GM12878 (cell line): ENCODE data around the gene TMOD2. TPM values are rescaled to one million over a fixed set of nuclear protein-coding genes. Genes with fewer than 3 reads are reported as not detected.

Experiments
- ATAC-seq: fragments of 200-7000 bp; cut with Tn5 transposase; 3 replicates; pipeline ENCODE4 v1.9.1; 2020; ENCODE audit warnings: mild to moderate bottlenecking, moderate library complexity
- BruUV-seq: library from RNA; stranded (reverse); fragments of 400-500 nt; replicated peaks from 2 replicates; lab custom pipeline; 2021; lab: Mats Ljungman, UMichigan
- CTCF ChIA-PET: fragments of 300-600 bp; sonication (Branson Sonifier 250); formaldehyde crosslinking; extraction: SDS; loops from one replicate; lab custom pipeline; 2021; ENCODE audit warnings: inconsistent platforms; lab: Yijun Ruan, JAX
- POLR2A ChIA-PET: fragments of 350-600 bp; formaldehyde crosslinking; extraction: SDS; loops from one replicate; lab custom pipeline; 2021; ENCODE audit warnings: inconsistent platforms; lab: Charles Lee
- RAD21 ChIA-PET: fragments of 300-600 bp; sonication (Branson Sonifier 250); formaldehyde crosslinking; loops from one replicate; lab custom pipeline; 2023; ENCODE audit warnings: antibody characterized with exemption; ENCODE audit not compliant: unreplicated experiment; lab: Charles Lee
- SMC1A ChIA-PET: fragments of 300-600 bp; sonication (Branson Sonifier 250); formaldehyde crosslinking; loops from one replicate; lab custom pipeline; 2023; ENCODE audit not compliant: unreplicated experiment, uncharacterized antibody; lab: Charles Lee
- DNase-seq: peaks from one replicate; pipeline ENCODE4 v3.0.0-alpha.2; 2011; ENCODE audit warnings: low read depth, low spot score
- FAIRE-seq: peaks from 3 replicates; lab custom pipeline; 2011; peaks lifted over from hg19 to GRCh38; lab: Jason Lieb, UNC
- H2AFZ ChIP-seq: 2 replicates; pipeline ENCODE4 v1.6.0; 2011; ENCODE audit warnings: low read depth, low read length, control low read depth; ENCODE audit not compliant: control insufficient read depth
- H3K27ac ChIP-seq: 2 replicates; pipeline ENCODE4 v1.5.1; 2011; ENCODE audit warnings: control low read depth; ENCODE audit not compliant: control insufficient read depth, insufficient read depth
- H3K27me3 ChIP-seq, 2 experiments: replicated peaks in 1 of 2; 2 replicates each; pipeline versions ENCODE4 v1.6.0 to v1.6.1; 2011; ENCODE audit warnings: low read length in 1 of 2; ENCODE audit not compliant: control insufficient read depth in 2 of 2, insufficient read depth in 2 of 2
- H3K36me3 ChIP-seq, 2 experiments: 2 replicates each; pipeline ENCODE4 v1.5.1; 2011; ENCODE audit warnings: low read length in 1 of 2; ENCODE audit not compliant: control insufficient read depth in 2 of 2, insufficient read depth in 2 of 2
- H3K4me1 ChIP-seq: 2 replicates; pipeline ENCODE4 v1.6.1; 2011; ENCODE audit warnings: mild to moderate bottlenecking, low read length, moderate library complexity, mixed read lengths; ENCODE audit not compliant: control insufficient read depth, insufficient read depth
- H3K4me2 ChIP-seq: 2 replicates; pipeline ENCODE4 v1.6.0; 2011; ENCODE audit warnings: control low read depth; ENCODE audit not compliant: control insufficient read depth, insufficient read depth
- H3K4me3 ChIP-seq: fragments of 200-600 bp; sonication (generic); 2 replicates; pipeline ENCODE4 v1.5.1; 2016
- H3K79me2 ChIP-seq: 2 replicates; pipeline ENCODE4 v1.6.0; 2011; ENCODE audit warnings: low read length; ENCODE audit not compliant: control insufficient read depth, insufficient read depth
- H3K9ac ChIP-seq: 2 replicates; pipeline ENCODE4 v1.8.0; 2011; ENCODE audit warnings: low read length, control low read depth, mixed read lengths; ENCODE audit not compliant: control insufficient read depth, insufficient read depth
- H3K9me3 ChIP-seq: replicated peaks from 3 replicates; pipeline ENCODE4 v1.5.1; 2011; ENCODE audit warnings: mild to moderate bottlenecking, low read length; ENCODE audit not compliant: control insufficient read depth, insufficient read depth
- H4K20me1 ChIP-seq: 2 replicates; pipeline ENCODE4 v1.6.0; 2011; ENCODE audit not compliant: control insufficient read depth, insufficient read depth
- BCLAF1 ChIP-seq: fragments of 450-650 bp; IDR thresholded peaks from 2 replicates; pipeline ENCODE4 v1.6.1; 2017; ENCODE audit warnings: antibody characterized with exemption, mild to moderate bottlenecking, moderate library complexity
- CREB1 ChIP-seq: IDR thresholded peaks from 2 replicates; pipeline ENCODE4 v1.6.1; 2012; ENCODE audit warnings: low read depth, mild to moderate bottlenecking, inconsistent platforms
- KLF5 ChIP-seq: fragments of 450-650 bp; IDR thresholded peaks from 2 replicates; pipeline ENCODE4 v1.6.1; 2014; ENCODE audit warnings: mild to moderate bottlenecking; ENCODE audit not compliant: partially characterized antibody
- MLLT1 ChIP-seq: fragments of 450-650 bp; IDR thresholded peaks from 2 replicates; pipeline ENCODE4 v1.6.1; 2016; ENCODE audit warnings: mild to moderate bottlenecking
- PML ChIP-seq: IDR thresholded peaks from 2 replicates; pipeline ENCODE4 v1.6.1; 2012; ENCODE audit warnings: low read length, inconsistent platforms
- RFX5 ChIP-seq: IDR thresholded peaks from 2 replicates; pipeline ENCODE4 v1.6.1; 2011; ENCODE audit warnings: low read depth, low read length, improper control_type of control experiment
- USF2 ChIP-seq: IDR thresholded peaks from 2 replicates; pipeline ENCODE4 v1.6.1; 2011; ENCODE audit warnings: low read depth, low read length, improper control_type of control experiment, borderline replicate concordance
- WGBS: methylation state at CpG from one replicate; pipeline ENCODE4 v1.1.6; 2016; ENCODE audit warnings: low lambda C conversion rate; ENCODE audit not compliant: insufficient replicate concordance, insufficient coverage; ENCODE audit errors: missing lambda C conversion rate; 5-methylcytosine and 5-hydroxymethylcytosine counted together
- in situ Hi-C: fragments of 300-500 bp; cut with MboI; formaldehyde crosslinking; loops from 9 replicates; pipeline ENCODE4 v1.14.3; 2018; ENCODE audit warnings: mixed read lengths
- intact Hi-C: fragments of 100-400 bp; cut with micrococcal nuclease; formaldehyde crosslinking; loops from one replicate; pipeline ENCODE4 v1.14.2; 2022; ENCODE audit not compliant: unreplicated experiment
- polyA plus RNA-seq, 11 experiments: library from polyadenylated mRNA; depleted of rRNA in 4 of 11; unstranded in 6 of 11; stranded (reverse) in 5 of 11; fragments of >200 nt; fragmentation: Nextera tagmentation in 4 of 11; fragmentation: Illumina TruSeq in 1 of 11; extraction: Ambion mirVana in 4 of 11; extraction: Trizol in 1 of 11; gene quantifications; 1 replicate in 1 of 11; 2 replicates in 10 of 11; pipeline versions ENCODE4 v1.2.1 to v1.2.3, GENCODE V29; 2011 to 2016; ENCODE audit warnings: inconsistent platforms in 2 of 11, missing spikeins in 2 of 11, low read depth in 1 of 11
- total RNA-seq, 4 experiments: library from RNA; depleted of rRNA in 3 of 4; stranded (reverse); fragments of >200 nt in 3 of 4; fragmentation: Illumina TruSeq in 1 of 4; extraction: Trizol in 1 of 4; gene quantifications; 2 replicates each; pipeline versions ENCODE4 v1.2.1 to v1.2.3, GENCODE V29; 2013 to 2021

The TMOD2 gene
- total and polyA plus RNA-seq, 10 of the 15 experiments (the other 5 are each of a cell fraction or from before 2014, with no cell fraction given): 0.61 to 15.2 (median 6.3) TPM

GRCh38 chr15:51802593-51802992 is 51.2 kb downstream of the TMOD2 start:
- SMC1A ChIA-PET: interaction anchor here (0.9 to 1.0 kb wide), 3 partner anchors 40 to 153 kb away, joined by 3 to 4 read pairs (median 3); no protein-coding TSS in a partner anchor
- H3K4me3 ChIP-seq: no peak overlapping the region
- FAIRE-seq (no peak), DNase-seq (no peak), ATAC-seq (no peak)
- no peak overlapping the region for H3K27ac ChIP-seq
- no peak for TF ChIP-seq KLF5
- no peak for TF ChIP-seq PML
- no peak for TF ChIP-seq CREB1
- CTCF ChIA-PET: interaction anchor here (1.0 to 1.3 kb wide), 3 partner anchors 24 to 152 kb away, joined by 3 to 4 read pairs (median 4); no protein-coding TSS in a partner anchor
- no peaks in the 10 kb centered on the region for H4K20me1 ChIP-seq
- intact Hi-C loops (no loop called here), in situ Hi-C loops (no loop called here)
- BruUV-seq: no TSS peak
- H3K27me3 ChIP-seq: no peaks in the 10 kb centered on the region
- H2AFZ ChIP-seq: no peak overlapping the region
- H3K4me1 ChIP-seq: no peaks in the 10 kb centered on the region; the same call in 1 of the 2 replicates
- H3K9ac ChIP-seq: no peak overlapping the region
- H3K9me3 ChIP-seq: no peaks in the 10 kb centered on the region
- POLR2A ChIA-PET: no interaction called here
- H3K4me2 ChIP-seq: no peak overlapping the region
- RAD21 ChIA-PET: interaction anchor here (0.6 kb wide), 1 partner anchor 40 kb away, joined by 3 read pairs; no protein-coding TSS in a partner anchor
- WGBS: 94% methylated on average over 5 of the region's 5 CpGs
- no peaks in the 10 kb centered on the region for H3K36me3 ChIP-seq
- H3K79me2 ChIP-seq: no peaks in the 10 kb centered on the region

- in situ Hi-C loops: no loop called here
- no peaks in the 10 kb centered on the region for H4K20me1 ChIP-seq
- BruUV-seq: no TSS peak
- TF ChIP-seq MLLT1: no peak
- no peak for TF ChIP-seq BCLAF1
- TF ChIP-seq USF2: no peak
- TF ChIP-seq RFX5: no peak
- TF ChIP-seq, all 136 proteins: peak for 0
- intact Hi-C loops: no loop called here
- DNase-seq (no peak), ATAC-seq (no peak), FAIRE-seq (no peak)
- Histone ChIP-seq H3K4me2 (no peak overlapping the region), H3K79me2 (no peaks in the 10 kb centered on the region), H3K4me3 (no peak overlapping the region), H3K9me3 (no peaks in the 10 kb centered on the region), H3K27ac (no peak overlapping the region), H3K36me3 (no peaks in the 10 kb centered on the region), H3K4me1 (no peaks in the 10 kb centered on the region), H2AFZ (no peak overlapping the region), H3K9ac (no peak overlapping the region), H3K27me3 (no peaks in the 10 kb centered on the region)
- SMC1A ChIA-PET: no interaction called here
- RAD21 ChIA-PET: no interaction called here
- 94% methylated on average over 2 of the region's 2 CpGs for WGBS
- CTCF ChIA-PET: interaction anchor here (1.5 kb wide), 1 partner anchor 27 kb away, joined by 6 read pairs; no protein-coding TSS in a partner anchor
- POLR2A ChIA-PET: no interaction called here
These were observed 52.6 kb downstream of the TMOD2 start for GRCh38 chr15:51803965-51804364.
